GM18868 (cell line): ENCODE results near the gene ALG14.
"Not testable (repeated sequence)": the region's sequence is repeated elsewhere in the genome, so short reads cannot be mapped to it uniquely, and the experiment has no call there.

Experiments used
- ATAC-seq: cut with Tn5 transposase; IDR thresholded peaks from one replicate; pipeline ENCODE4 v1.9.1; 2021; ENCODE audit warnings: mild to moderate bottlenecking, moderate library complexity; ENCODE audit not compliant: unreplicated experiment

The ALG14 gene

GRCh38 chr1:95046359-95046758 is 26.4 kb downstream of the ALG14 start:
- ATAC-seq: no peak

GRCh38 chr1:95043141-95043980 is 29.4 kb downstream of the ALG14 start:
- ATAC-seq: peak; percentile 89

GRCh38 chr1:95042286-95042685 is 30.5 kb downstream of the ALG14 start:
- no peak for ATAC-seq

GRCh38 chr1:95041491-95042165 is 31.1 kb downstream of the ALG14 start:
- ATAC-seq: peak; percentile 80

- ATAC-seq: no peak
These were observed 32.7 kb downstream of the ALG14 start for GRCh38 chr1:95040032-95040525.

- no peak for ATAC-seq
These were observed 33.3 kb downstream of the ALG14 start for GRCh38 chr1:95039360-95040031.

GRCh38 chr1:95035536-95035935 is 37.2 kb downstream of the ALG14 start:
- no peak for ATAC-seq

GRCh38 chr1:95034506-95034905 is 38.2 kb downstream of the ALG14 start:
- no peak for ATAC-seq

GRCh38 chr1:95033843-95034242 is 38.9 kb downstream of the ALG14 start:
- ATAC-seq: no peak

GRCh38 chr1:95029532-95029931 is 43.2 kb downstream of the ALG14 start:
- no peak for ATAC-seq

- ATAC-seq: no peak
These were observed 43.8 kb downstream of the ALG14 start for GRCh38 chr1:95028954-95029353.

GRCh38 chr1:95027046-95027445 is 45.7 kb downstream of the ALG14 start:
- no peak for ATAC-seq

- no peak for ATAC-seq
These were observed 49.2 kb downstream of the ALG14 start for GRCh38 chr1:95023399-95024043.

- no peak for ATAC-seq
These were observed 50.2 kb downstream of the ALG14 start for GRCh38 chr1:95022644-95022926.

GRCh38 chr1:95021805-95022643 is 50.7 kb downstream of the ALG14 start:
- ATAC-seq: no peak

- ATAC-seq: no peak
These were observed 51.6 kb downstream of the ALG14 start for GRCh38 chr1:95021119-95021518.

- not testable (repeated sequence) for ATAC-seq
These were observed 53.3 kb downstream of the ALG14 start for GRCh38 chr1:95019466-95019865.

GRCh38 chr1:95018602-95019369 is 54.0 kb downstream of the ALG14 start:
- no peak for ATAC-seq

GRCh38 chr1:95017775-95018174 is 55.0 kb downstream of the ALG14 start:
- no peak for ATAC-seq

GRCh38 chr1:95015076-95015475 is 57.7 kb downstream of the ALG14 start:
- no peak for ATAC-seq
